Immature natural killer cell (primary cell): ENCODE measurements around the gene CDT1. TPM values are rescaled to one million over a fixed set of nuclear protein-coding genes. Genes with fewer than 3 reads are reported as not detected.
"Not testable (repeated sequence)": the region's sequence is repeated elsewhere in the genome, so short reads cannot be mapped to it uniquely, and the experiment has no call there.

Experiments used
- DNase-seq, 3 donors: peaks; one replicate each; pipeline ENCODE4 v3.0.0; 2022; ENCODE audit warnings: mixed read lengths in 1 of 3
- H3K27ac Mint-ChIP-seq, 6 donors: one replicate each; pipeline ENCODE4 v1.8.0; 2020; ENCODE audit warnings: mixed read lengths in 6 of 6, mild to moderate bottlenecking in 5 of 6, inconsistent platforms in 4 of 6, moderate library complexity in 3 of 6
- H3K27me3 Mint-ChIP-seq, 3 donors: one replicate each; pipeline ENCODE4 v1.8.0; 2020 to 2021; ENCODE audit warnings: low read depth in 3 of 3, mild to moderate bottlenecking in 3 of 3, mixed read lengths in 3 of 3, moderate library complexity in 3 of 3, inconsistent platforms in 1 of 3
- H3K36me3 Mint-ChIP-seq, 3 donors: one replicate each; pipeline ENCODE4 v1.8.0; 2020; ENCODE audit warnings: mixed read lengths in 3 of 3, inconsistent platforms in 2 of 3, mild to moderate bottlenecking in 2 of 3
- H3K4me1 Mint-ChIP-seq, 2 donors: one replicate each; pipeline ENCODE4 v1.8.0; 2020; ENCODE audit warnings: inconsistent platforms in 2 of 2, mild to moderate bottlenecking in 2 of 2, mixed read lengths in 2 of 2, moderate library complexity in 1 of 2
- H3K4me3 Mint-ChIP-seq, 5 donors: one replicate each; pipeline ENCODE4 v1.8.0; 2020; ENCODE audit warnings: mild to moderate bottlenecking in 5 of 5, mixed read lengths in 5 of 5, inconsistent platforms in 3 of 5, moderate library complexity in 3 of 5
- H3K9me3 Mint-ChIP-seq, 6 donors: one replicate each; pipeline ENCODE4 v1.8.0; 2020; ENCODE audit warnings: mild to moderate bottlenecking in 6 of 6, mixed read lengths in 6 of 6, inconsistent platforms in 4 of 6, moderate library complexity in 3 of 6
- polyA plus RNA-seq, 3 donors: library from polyadenylated mRNA; unstranded; fragments of 300-500 nt; fragmentation: Illumina TruSeq; gene quantifications; one replicate each; pipeline ENCODE4 v1.2.3, GENCODE V29; 2021

Gene CDT1
- polyA plus RNA-seq, 3 donors from 2014 or later: 1.3 to 3.1 TPM; not detected in 1

GRCh38 chr16:88782454-88783390 is 20.9 kb upstream of the CDT1 start:
- no peaks in the 10 kb centered on the region for H3K36me3 Mint-ChIP-seq
- no peaks in the 10 kb centered on the region for H3K9me3 Mint-ChIP-seq
- no peak for DNase-seq
- peak overlapping the region; percentile 87 to 96 (median 94) for H3K27ac Mint-ChIP-seq
- peaks cover 51 to 56% of the 10 kb centered on the region in 2 donors for H3K4me1 Mint-ChIP-seq
- H3K4me3 Mint-ChIP-seq: peak overlapping the region; percentile 69 to 87 (median 80)
- peaks cover 2 to 5% (median 3%) of the 10 kb centered on the region in 3 donors for H3K27me3 Mint-ChIP-seq

- H3K4me3 Mint-ChIP-seq: peak overlapping the region; percentile 69 to 87 (median 80)
- no peaks in the 10 kb centered on the region for H3K36me3 Mint-ChIP-seq
- peaks cover 2 to 5% (median 2%) of the 10 kb centered on the region in 3 donors for H3K27me3 Mint-ChIP-seq
- peak overlapping the region; percentile 87 to 96 (median 94) for H3K27ac Mint-ChIP-seq
- DNase-seq: no peak
- peaks cover 43 to 50% of the 10 kb centered on the region in 2 donors for H3K4me1 Mint-ChIP-seq
- no peaks in the 10 kb centered on the region for H3K9me3 Mint-ChIP-seq
Measured at GRCh38 chr16:88783391-88784073, 20.1 kb upstream of the CDT1 start.

- Mint-ChIP-seq H3K36me3 (no peaks in the 10 kb centered on the region), H3K9me3 (no peaks in the 10 kb centered on the region), H3K4me3 (peak overlapping the region; percentile 79 to 87 (median 86)), H3K4me1 (peaks cover 43 to 47% of the 10 kb centered on the region in 2 donors), H3K27ac (peak overlapping the region; percentile 35 to 96 (median 86)), H3K27me3 (peaks cover 1 to 5% (median 2%) of the 10 kb centered on the region in 3 donors)
- peak; percentile 47 to 55 (median 51) for DNase-seq
Measured at GRCh38 chr16:88784074-88784855, 19.3 kb upstream of the CDT1 start.

- DNase-seq: no peak
- no peaks in the 10 kb centered on the region for H3K36me3 Mint-ChIP-seq
- H3K9me3 Mint-ChIP-seq: no peaks in the 10 kb centered on the region
- peak overlapping the region in 1 of 5 donors; percentile 87 for H3K4me3 Mint-ChIP-seq
- peaks cover 1 to 5% (median 2%) of the 10 kb centered on the region in 3 donors for H3K27me3 Mint-ChIP-seq
- H3K27ac Mint-ChIP-seq: no peak overlapping the region
- H3K4me1 Mint-ChIP-seq: peaks cover 47% of the 10 kb centered on the region in 2 donors
Measured at GRCh38 chr16:88784856-88785105, 18.8 kb upstream of the CDT1 start.

DNA sequence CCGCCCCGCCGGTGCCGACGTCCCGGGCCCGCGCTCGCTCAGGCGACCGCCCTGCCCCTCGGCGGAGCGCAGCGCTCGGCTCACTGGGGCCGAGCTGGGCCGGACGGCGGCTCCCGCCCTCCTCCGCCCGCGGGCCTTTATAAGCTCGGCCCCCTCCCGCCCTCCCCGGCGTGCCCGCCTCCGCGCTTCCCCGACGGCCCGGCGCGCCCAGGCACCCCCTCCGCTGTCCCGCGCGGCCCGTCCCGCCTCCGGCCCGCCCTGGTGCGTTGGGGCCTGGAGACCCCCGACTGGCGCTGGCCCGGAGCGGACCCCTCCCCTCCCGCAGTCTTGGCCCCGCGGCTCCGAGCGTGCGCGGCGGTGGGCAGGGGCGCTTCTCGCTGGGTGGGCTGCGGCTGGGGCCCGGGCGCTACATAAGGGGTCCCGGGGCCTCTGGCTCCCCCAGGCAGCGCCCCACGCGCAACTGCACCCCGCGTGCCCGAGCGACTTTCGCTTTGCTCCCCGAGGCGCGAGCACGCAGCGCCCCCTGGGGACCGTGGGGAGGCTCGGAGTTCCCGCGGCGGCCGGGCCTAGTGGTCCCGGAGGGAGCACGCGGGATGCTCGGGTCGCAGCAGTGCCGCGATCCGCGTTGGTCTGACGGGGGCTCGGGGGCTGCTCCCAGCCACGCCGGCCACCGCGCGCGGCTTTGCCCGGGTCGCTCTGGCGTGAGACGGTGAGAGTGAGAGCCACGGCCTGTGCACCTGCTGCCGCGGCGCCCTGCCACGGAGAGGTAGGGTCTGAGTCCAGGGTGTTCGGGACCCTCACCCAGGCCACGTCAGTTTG is 18.3 kb upstream of the CDT1 start, which contains the start of gene PIEZO1:
TSS of gene PIEZO1 (minus strand) at position 115 of the 819 bp plus-strand sequence. CDS start 256 bp downstream, outside the sequence.
- peak; percentile 84 to 87 (median 85) for DNase-seq
- H3K4me3 Mint-ChIP-seq: peak within 1 kb of the TSS; percentile 79 to 87 (median 84)
- peaks cover 1 to 5% (median 2%) of the 10 kb centered on the region in 3 donors for H3K27me3 Mint-ChIP-seq
- H3K9me3 Mint-ChIP-seq: no peaks in the 10 kb centered on the region
- peaks cover 47% of the 10 kb centered on the region in 2 donors for H3K4me1 Mint-ChIP-seq
- no peaks in the 10 kb centered on the region for H3K36me3 Mint-ChIP-seq
- peak within 1 kb of the TSS in 5 of 6 donors; percentile 34 to 84 (median 62) for H3K27ac Mint-ChIP-seq

GRCh38 chr16:88787579-88788314 is 15.8 kb upstream of the CDT1 start:
- Mint-ChIP-seq H3K4me3 (peak overlapping the region in 1 of 5 donors; percentile 36), H3K27me3 (peaks cover 0 to 7% (median 2%) of the 10 kb centered on the region in 3 donors), H3K36me3 (no peaks in the 10 kb centered on the region), H3K27ac (peak overlapping the region in 1 of 6 donors; percentile 16), H3K9me3 (no peaks in the 10 kb centered on the region), H3K4me1 (peaks cover 38 to 39% of the 10 kb centered on the region in 2 donors)
- no peak for DNase-seq

DNA sequence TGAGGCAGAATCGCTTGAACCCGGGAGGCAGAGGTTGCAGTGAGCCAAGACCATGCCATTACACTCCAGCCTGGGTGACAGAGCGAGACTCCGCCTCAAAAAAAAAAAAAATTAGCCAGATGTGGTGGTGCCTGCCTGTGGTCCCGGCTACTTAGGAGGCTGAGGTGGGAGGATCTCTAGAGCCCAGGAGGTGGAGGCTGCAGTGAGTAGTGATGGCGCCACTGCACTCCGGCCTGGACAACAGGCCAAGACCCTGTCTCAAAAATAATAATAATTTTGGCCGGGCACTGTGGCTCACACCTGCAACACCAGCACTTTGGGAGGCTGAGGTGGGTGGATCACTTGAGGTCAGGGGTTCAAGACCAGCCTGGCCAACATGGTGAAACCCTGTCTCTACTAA is 14.8 kb upstream of the CDT1 start:
- H3K9me3 Mint-ChIP-seq, H3K4me3 Mint-ChIP-seq, H3K27me3 Mint-ChIP-seq, H3K36me3 Mint-ChIP-seq, DNase-seq, H3K27ac Mint-ChIP-seq: not testable (repeated sequence)
- H3K4me1 Mint-ChIP-seq: peaks cover 32 to 34% of the 10 kb centered on the region in 2 donors

DNA sequence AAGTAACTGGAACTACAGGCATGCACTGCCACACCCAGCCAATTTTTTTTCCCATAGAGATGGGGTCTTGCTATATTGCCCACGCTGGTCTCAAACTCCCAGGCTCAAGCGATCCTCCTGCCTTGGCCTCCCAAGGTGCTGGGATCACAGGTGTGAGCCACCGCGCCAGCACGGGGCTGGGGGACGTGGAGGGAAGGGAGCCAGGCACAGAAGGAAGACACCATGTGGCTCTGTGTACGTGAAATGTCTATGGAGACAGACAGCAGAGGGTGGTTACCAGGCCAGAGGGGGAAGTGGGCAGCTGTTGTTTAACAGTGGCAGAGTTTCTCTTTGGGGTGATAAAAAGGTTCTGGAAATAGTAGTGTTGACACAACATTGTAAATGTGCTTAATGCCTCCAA is 14.0 kb upstream of the CDT1 start:
- H3K36me3 Mint-ChIP-seq: no peaks in the 10 kb centered on the region
- peaks cover 0 to 2% (median 0%) of the 10 kb centered on the region in 3 donors for H3K27me3 Mint-ChIP-seq
- no peaks in the 10 kb centered on the region for H3K9me3 Mint-ChIP-seq
- peaks cover 32 to 34% of the 10 kb centered on the region in 2 donors for H3K4me1 Mint-ChIP-seq
- peak overlapping the region; percentile 84 to 95 (median 88) for H3K27ac Mint-ChIP-seq
- H3K4me3 Mint-ChIP-seq: peak overlapping the region; percentile 75 to 83 (median 79)
- DNase-seq: peak; percentile 39 to 43 (median 42)

DNA sequence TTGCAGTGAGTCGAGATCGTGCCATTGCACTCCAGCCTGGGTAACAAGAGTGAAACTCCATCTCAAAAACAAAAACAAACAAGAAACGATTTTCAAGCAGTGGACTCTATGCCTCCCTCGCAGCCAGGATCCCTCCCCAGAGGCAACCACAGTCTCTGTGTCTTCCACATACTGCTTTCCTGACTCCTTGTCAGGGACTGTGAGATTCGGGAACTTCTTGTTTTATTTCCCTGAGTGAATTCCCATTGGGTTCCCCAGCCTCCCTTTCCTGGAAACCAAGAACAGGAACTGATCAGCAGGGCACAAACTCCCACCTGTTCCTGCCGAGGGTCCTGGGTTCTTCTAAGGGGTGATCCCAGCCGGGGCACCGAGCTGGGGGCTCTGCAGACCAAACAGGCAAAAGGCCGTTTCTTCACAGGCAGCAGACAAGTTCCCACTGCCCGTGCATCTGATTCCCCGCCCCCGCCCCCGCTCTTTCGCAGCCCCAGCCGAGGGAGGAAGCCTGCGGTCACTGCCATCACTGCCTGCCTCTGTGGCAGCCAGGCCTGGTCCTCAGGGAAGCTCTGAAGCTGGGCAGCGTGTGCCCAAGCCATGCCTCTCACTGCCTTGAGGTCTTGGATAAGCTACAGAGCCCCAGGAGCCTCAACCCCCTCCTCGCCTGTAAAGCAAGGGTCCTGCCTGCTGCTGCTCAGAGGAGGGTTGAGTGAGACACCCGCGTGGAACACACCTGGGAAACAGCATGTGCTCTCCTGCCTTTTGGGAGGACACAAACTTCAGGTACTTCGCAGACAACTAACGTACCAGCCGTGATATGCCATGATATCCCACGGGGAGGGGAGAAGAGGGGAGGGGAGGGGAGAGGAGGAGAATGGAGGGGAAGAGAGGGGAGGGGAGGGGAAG is 13.0 kb upstream of the CDT1 start:
- Mint-ChIP-seq H3K27ac (peak overlapping the region; percentile 85 to 95 (median 88)), H3K36me3 (no peaks in the 10 kb centered on the region), H3K27me3 (peaks cover 0 to 4% (median 0%) of the 10 kb centered on the region in 3 donors), H3K4me3 (peak overlapping the region; percentile 75 to 83 (median 79)), H3K9me3 (no peaks in the 10 kb centered on the region), H3K4me1 (peaks cover 40 to 43% of the 10 kb centered on the region in 2 donors)
- DNase-seq: peak; percentile 57 to 63 (median 58)

DNA sequence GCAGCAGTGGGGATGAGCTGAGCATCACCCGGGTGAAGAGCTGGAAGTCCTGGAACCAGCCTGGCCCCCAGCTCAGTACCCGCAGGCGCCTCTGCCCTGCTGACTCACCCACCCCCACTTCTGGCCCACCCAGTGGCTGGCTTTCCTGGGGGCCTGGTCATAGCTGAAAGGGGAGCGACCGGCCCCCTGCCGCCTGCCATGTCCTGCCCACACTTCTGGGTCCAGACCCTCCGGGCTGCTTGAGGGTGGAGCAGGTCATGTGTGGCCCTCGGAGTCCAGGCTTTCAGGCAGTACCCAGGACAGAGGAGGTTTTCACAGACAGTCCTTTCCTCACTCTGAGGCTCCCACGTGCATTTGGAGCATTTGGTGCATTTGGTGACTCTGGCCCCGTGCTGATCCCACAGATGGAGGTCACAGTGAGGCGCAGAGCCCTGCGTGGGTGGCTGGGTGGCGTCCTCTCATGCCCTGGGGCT is 11.5 kb upstream of the CDT1 start:
- Mint-ChIP-seq H3K9me3 (no peaks in the 10 kb centered on the region), H3K36me3 (no peaks in the 10 kb centered on the region), H3K27me3 (peaks cover 0 to 4% (median 0%) of the 10 kb centered on the region in 3 donors), H3K4me1 (peaks cover 40 to 43% of the 10 kb centered on the region in 2 donors), H3K4me3 (no peak overlapping the region), H3K27ac (no peak overlapping the region)
- no peak for DNase-seq

DNA sequence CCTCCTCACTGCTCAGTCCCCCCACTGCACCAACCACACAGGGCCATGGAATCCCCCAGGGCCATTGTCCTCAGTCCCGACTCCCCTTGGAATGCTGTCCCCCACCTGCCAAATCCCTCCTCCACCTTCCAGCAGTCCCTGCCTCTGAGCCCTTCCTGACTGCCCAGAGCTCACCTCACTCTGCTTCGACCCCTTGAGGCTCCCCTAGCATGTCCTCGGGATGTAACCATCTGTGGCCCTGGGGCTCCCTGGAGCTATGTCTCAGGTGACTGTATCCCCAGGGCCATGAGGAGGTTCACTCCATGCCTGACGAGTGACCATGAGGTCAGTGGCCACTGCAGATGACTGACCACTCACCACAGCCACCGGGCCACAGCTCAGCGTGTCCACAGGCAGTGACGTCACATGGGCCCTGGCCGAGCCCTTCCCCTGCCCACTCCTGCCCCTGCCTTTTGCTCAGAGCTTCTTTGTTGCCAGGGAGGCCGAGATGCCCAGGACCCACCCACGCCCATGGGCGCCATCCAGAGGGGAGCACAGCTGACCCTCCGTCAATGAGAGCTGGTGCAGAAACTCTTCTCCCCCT is 10.8 kb upstream of the CDT1 start:
- H3K4me1 Mint-ChIP-seq: peaks cover 40 to 43% of the 10 kb centered on the region in 2 donors
- H3K36me3 Mint-ChIP-seq: no peaks in the 10 kb centered on the region
- H3K27ac Mint-ChIP-seq: peak overlapping the region in 3 of 6 donors; percentile 20 to 42 (median 24)
- H3K27me3 Mint-ChIP-seq: peaks cover 0 to 4% (median 0%) of the 10 kb centered on the region in 3 donors
- DNase-seq: no peak
- H3K4me3 Mint-ChIP-seq: peak overlapping the region in 2 of 5 donors; percentile 39 to 49
- H3K9me3 Mint-ChIP-seq: no peaks in the 10 kb centered on the region
